Measurements from ENCODE around the gene EYS. TPM values are rescaled to one million over a fixed set of nuclear protein-coding genes. Genes with fewer than 3 reads are reported as not detected.
"Not testable (repeated sequence)": the region's sequence is repeated elsewhere in the genome, so short reads cannot be mapped to it uniquely, and the experiment has no call there.

EYS gene
- polyA plus RNA-seq, 3 donors = 0.69 to 0.79 (median 0.70) TPM

DNA sequence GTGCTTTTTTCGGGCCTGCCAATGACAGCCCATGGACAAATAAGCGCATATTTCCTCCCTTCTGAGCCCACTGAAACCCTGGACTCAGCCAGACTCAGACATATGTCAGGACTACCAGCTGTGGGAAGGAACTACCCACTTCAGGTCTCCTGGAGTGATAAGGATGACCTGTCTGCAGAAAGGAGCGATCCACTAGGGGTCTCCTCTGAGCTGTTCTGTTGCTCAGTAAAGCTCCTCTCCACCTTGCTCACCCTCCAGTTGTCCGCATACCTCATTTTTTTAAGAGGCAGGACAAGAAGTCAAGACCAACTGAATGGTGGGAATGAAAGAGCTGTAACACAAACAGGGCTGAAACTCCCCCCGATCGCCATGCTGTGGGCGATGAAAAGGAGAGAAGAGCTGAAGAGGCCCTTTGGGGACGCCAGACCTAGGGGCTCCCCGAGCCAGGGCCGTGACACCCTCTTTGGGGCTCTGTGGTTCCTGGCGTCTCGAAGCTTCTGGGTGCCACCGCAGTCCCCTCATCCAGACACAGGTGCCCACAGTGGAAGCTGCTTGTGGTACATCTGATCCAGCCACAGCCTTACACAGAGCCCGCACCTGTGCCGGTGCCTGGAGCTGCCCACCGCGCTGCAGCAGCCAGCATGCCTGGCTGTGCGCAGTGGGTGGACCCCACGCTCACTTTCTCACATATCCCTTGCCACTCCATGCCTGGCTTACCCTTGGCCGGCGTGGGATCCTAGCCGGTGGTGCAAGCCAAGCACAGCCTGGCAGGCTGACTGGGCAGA lies 68.8 kb downstream of the EYS start:
- DNase-seq (ENCODE audit: extremely low read depth in 1 of 11, low read depth in 9 of 11, low spot score in 4 of 11) = peak in 3 of 11 donors; percentile 0 to 1 (median 0)

- DNase-seq (ENCODE audit: extremely low read depth in 1 of 11, low read depth in 9 of 11, low spot score in 4 of 11) = no peak
Observed at GRCh38 chr6:65637289-65638046, 69.6 kb downstream of the EYS start.

- DNase-seq (ENCODE audit: extremely low read depth in 1 of 11, low read depth in 9 of 11, low spot score in 4 of 11) = no peak
Observed at GRCh38 chr6:65633501-65633900, 73.5 kb downstream of the EYS start.

GRCh38 chr6:65631711-65632110 lies 75.3 kb downstream of the EYS start:
- DNase-seq (ENCODE audit: extremely low read depth in 1 of 11, low read depth in 9 of 11, low spot score in 4 of 11) = no peak

- not testable (repeated sequence) for DNase-seq (ENCODE audit: extremely low read depth in 1 of 11, low read depth in 9 of 11, low spot score in 4 of 11)
Observed at GRCh38 chr6:65627434-65627999, 79.5 kb downstream of the EYS start.

DNA sequence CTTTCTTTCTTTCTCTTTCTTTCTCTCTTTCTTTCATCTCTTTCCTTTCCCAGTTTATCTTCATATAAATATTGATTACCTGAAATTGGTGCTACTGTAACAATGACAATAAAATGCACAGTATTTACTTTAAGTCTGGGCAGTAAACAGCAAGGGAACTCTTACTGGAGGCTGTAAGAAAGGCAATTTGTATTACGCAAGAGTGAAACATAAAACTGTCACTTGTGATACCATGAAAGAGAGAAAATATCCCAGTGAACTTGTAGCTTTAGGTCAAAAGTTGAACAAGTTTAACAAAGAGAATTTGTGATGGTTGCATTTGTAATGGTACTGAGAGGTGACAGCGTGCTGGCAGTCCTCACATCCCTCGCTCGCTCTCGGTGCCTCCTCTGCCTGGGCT lies 80.0 kb downstream of the EYS start:
- DNase-seq (ENCODE audit: extremely low read depth in 1 of 11, low read depth in 9 of 11, low spot score in 4 of 11) = no peak

GRCh38 chr6:65623566-65623965 lies 83.5 kb downstream of the EYS start:
- no peak for DNase-seq (ENCODE audit: extremely low read depth in 1 of 11, low read depth in 9 of 11, low spot score in 4 of 11)

DNA sequence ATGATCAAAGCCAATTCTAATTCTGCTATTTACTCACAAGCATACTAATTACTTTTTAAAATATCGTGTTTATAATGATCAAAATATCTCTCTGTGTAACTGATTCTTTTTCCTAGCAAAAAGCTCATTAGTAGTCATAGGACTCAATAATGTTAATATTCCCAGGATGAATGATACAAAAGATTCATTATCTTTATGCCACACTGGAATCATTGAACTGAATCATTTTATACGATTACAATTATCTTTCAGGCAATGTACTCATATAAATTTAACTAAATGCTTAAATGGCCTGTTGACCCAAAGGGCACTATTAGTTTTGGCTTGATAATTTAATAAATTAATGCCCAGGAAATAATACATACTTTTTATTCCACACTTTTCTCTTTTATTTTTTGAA lies 96.3 kb downstream of the EYS start:
- no peak for DNase-seq (ENCODE audit: extremely low read depth in 1 of 11, low read depth in 9 of 11, low spot score in 4 of 11)

DNA sequence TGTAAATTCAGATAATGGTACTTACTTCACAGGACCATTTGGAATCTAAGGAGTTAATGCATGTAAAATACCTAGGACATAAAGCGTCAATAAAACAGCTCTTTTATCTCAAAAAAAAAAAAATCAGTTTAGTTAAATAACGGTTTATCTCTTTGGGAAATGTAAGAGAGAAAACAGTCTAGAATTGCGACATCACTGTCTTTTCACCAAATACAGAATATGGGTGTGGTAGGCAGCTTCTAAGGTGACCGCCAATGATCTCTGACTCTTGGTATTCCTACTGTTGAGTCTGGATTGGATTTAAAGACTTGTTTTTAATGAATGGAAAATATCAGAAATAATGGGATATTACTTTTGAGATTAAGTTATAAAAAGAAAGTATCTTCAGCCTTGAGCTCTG lies 111.5 kb downstream of the EYS start:
- DNase-seq (ENCODE audit: extremely low read depth in 1 of 11, low read depth in 9 of 11, low spot score in 4 of 11) = no peak

DNA sequence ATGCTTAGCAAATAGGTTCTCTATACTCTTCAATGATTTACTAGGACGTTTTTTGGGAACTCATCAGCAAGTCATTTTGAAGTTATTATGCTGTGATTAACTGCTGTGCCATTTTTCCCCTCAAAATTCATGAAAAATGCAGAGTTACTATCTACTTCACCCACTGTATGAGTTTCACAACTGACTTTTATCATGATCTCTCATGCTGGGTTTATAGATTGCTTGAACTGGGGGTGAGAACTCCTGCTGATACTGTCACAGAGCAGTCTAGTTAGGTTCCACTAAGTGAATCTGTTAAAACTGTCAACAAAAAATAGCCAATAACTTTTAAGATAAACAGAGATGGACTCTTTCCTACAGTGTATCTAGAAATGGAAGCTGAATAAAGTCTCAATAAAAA lies 136.7 kb downstream of the EYS start:
- no peak for DNase-seq (ENCODE audit: extremely low read depth in 1 of 11, low read depth in 9 of 11, low spot score in 4 of 11)

DNA sequence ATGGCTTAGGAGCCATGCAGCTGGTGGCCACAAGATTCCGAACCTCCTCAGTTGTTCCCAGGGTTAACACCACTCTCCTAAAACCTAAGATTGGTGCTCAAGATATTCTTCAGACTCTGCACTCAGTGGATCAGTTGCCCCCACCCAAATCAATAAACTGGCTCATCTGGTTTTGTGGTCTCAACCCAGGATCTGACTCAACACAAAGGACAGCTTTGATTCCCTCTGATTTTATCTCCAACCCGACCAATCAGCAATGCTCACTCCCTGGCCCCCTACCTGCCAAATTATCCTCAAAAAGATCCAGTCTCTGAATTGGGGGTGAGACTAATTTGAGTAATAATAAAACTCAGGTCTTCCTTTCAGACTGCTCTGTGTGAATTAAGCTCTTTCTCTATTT lies 137.5 kb downstream of the EYS start:
- DNase-seq (ENCODE audit: extremely low read depth in 1 of 11, low read depth in 9 of 11, low spot score in 4 of 11) = no peak

DNA sequence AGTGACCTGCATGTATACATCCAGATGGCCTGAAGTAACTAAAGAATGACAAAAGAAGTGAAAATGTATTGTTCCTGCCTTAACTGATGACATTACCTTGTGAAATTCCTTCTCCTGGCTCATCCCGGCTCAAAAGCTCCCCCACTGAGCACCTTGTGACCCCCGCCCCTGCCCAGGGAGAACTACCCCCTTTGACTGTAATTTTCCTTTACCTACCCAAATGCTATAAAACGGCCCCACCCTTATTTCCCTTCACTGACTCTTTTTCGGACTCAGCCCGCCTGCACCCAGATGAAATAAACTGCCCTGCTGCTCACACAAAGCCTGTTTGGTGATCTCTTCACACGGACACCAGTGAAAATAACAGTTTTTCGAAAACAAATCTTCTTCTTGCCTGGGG lies 138.0 kb downstream of the EYS start:
- DNase-seq (ENCODE audit: extremely low read depth in 1 of 11, low read depth in 9 of 11, low spot score in 4 of 11) = not testable (repeated sequence)

DNA sequence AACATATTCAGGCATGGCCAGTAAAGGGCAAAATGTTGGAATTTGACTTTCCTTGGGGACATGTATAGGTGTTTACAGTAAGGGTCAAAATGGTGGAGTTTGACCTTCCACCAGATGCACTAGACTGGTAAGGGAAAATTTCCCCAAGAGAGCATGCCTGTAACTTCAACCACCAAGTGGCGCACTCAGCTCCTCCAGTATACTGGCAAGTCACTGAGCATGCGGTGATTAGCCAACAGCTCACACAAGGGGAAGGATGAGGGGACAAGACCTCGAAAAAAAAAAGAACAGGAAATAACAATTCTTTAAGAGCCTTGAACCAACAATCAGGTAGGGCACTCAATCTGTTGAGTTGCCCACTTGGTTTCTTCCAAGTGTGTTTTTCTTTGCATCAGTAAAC lies 140.9 kb downstream of the EYS start:
- DNase-seq (ENCODE audit: extremely low read depth in 1 of 11, low read depth in 9 of 11, low spot score in 4 of 11) = no peak

DNA sequence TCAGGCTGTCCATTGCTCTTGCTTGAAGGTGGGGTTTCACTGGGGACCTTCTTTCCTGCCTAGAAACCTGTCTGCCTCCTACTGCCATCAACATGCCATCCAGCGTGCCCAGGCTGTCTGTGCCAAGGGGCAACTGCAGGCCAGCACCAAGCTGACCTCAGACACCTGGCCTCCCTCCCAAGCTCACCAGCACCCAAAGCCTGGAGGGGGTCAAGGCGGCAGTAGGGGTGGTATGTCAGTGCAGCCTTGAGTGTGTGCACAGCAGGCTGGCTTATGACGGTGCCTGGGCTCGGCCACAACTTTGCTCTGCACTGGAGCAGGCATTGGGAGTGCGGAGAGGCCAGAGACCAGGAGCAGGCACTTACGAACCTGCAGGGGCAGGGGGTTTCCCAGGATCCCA lies 149.0 kb downstream of the EYS start:
- DNase-seq (ENCODE audit: extremely low read depth in 1 of 11, low read depth in 9 of 11, low spot score in 4 of 11) = no peak

DNA sequence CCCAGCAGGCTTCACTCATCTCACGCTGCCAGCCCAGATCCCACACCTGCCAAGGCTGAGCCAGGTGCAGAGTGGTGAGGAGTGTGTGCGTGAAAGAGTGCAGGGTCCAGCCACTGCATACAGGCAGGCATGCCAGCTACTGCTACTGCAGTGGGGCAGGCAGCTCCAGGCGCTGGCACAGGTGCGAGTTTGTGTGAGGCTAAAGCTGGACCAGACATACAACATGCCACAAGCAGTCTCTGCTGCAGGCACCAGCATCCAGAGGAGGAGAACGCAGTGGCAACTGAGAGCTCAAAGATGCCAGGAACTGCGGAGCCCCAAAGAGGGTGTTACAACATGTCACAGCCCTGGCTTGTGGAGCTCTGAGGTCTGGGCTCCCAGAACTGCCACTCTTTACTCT lies 149.8 kb downstream of the EYS start:
- DNase-seq (ENCODE audit: extremely low read depth in 1 of 11, low read depth in 9 of 11, low spot score in 4 of 11) = no peak

- DNase-seq (ENCODE audit: extremely low read depth in 1 of 11, low read depth in 9 of 11, low spot score in 4 of 11) = no peak
Observed at GRCh38 chr6:65546894-65547293, 160.1 kb downstream of the EYS start.

GRCh38 chr6:65545920-65546319 lies 161.1 kb downstream of the EYS start:
- no peak for DNase-seq (ENCODE audit: extremely low read depth in 1 of 11, low read depth in 9 of 11, low spot score in 4 of 11)

- no peak for DNase-seq (ENCODE audit: extremely low read depth in 1 of 11, low read depth in 9 of 11, low spot score in 4 of 11)
Observed at GRCh38 chr6:65538644-65539043, 168.4 kb downstream of the EYS start.

GRCh38 chr6:65537600-65537999 lies 169.4 kb downstream of the EYS start:
- DNase-seq (ENCODE audit: extremely low read depth in 1 of 11, low read depth in 9 of 11, low spot score in 4 of 11) = no peak

DNA sequence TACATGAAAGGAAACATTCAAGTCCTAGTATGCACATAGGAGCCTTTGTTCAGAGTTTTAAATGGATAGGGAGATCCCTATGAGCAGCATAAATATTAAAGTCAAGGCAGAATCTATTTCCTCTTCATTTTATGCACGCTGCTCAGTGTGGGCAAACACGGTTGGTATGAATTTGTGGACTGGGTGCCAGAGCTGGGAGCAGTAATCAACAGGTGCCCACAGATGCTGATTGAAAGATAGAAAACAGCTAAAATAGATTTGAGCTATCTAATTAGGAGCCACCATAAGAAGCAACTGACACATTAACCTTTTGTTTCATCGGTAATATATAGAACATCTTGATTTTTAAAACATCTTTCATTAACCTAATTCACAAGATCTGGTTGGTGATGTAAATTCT lies 175.5 kb downstream of the EYS start:
- DNase-seq (ENCODE audit: extremely low read depth in 1 of 11, low read depth in 9 of 11, low spot score in 4 of 11) = no peak
